ENCODE measurements around the gene METTL27.
A peak's percentile ranks its signal among the peaks of the same experiment; 100 is the strongest.
"Not testable (repeated sequence)": the region's sequence is repeated elsewhere in the genome, so short reads cannot be mapped to it uniquely, and the experiment has no call there.

Gene METTL27, protein sequence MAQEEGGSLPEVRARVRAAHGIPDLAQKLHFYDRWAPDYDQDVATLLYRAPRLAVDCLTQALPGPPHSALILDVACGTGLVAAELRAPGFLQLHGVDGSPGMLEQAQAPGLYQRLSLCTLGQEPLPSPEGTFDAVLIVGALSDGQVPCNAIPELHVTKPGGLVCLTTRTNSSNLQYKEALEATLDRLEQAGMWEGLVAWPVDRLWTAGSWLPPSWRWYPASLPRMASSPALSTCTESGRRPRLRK

DNA sequence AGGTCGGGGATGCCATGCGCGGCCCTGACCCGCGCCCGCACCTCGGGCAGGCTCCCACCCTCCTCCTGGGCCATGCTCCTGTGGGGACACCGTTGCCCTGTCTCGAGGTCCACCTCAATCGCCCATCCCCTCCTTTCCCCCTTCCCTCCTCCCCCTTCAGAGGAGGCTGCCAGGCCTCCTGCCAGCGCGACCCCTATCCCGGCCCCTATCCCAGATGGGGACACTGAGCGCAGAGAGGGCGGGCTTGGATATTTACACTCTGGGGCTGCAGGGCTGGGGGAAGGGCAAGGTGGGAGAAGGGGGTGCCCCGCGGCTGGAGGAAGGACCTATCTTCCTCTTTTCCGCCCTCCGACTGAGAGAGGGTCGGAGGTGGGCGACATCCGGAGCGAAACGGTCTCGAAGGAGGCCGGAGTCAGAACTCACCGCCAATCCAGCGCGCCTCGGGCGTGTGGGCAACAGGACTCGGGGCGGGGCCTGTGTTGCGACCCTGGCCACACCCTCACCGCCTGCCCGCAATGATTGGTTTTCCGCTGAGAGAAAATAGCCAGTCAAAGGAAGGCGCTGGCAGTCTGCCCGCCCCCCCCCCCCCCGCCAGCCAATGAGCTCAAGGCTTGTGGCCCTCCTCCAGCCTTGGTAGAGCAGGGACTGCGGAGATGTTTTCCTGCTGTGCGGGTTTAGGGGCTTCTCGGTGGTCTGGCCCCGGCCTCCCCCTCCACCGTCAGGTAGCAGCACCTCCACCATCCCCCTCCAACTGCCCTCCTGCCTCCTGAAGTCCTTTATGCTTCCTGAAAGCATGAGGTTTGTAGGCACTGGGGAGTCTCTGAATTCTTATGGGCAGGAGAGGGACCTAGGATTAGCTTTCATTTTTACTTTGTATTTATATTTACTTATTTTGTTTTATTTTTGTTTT lies at the start of gene METTL27:
TSS of gene METTL27 (minus strand) at position 450 of the 910 bp plus-strand sequence. CDS start at position 74, 376 bp downstream.
- peak; percentile 84 to 90 for DNase-seq (ENCODE audit: low read depth in 2 of 2)

DNA sequence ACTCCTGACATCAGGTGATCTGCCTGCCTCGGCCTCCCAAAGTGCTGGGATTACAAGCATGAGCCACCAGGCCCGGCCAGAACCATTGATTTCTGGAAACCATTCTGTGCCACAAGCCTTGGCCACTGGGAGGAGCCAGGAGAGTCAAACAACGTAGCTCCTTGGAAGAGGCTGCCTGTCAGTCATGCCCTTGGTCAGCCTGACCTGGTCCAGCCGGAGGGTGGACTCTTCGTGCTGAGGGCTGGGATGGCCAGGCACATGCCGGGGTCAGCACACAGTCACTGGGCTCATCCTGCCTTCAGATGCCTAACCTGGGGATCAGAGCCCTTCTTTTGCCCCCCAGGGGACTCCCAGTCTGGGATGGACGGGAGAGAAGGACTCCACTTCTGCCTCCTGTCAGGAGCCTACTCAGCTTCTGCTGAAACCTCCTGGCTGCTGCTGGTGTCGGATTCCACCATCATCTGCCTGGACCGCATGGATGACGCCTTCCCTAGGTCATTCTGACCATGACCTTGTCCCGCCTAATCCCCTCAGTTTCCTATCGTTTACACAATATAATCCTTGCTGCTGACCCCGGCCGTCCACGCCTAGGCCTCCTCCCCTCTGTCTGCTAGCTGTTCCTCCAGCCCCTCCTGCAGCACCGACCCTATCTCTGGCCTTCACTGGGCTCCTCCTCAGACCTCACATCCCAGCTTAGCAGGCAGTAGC lies 49.0 kb upstream of the METTL27 start:
- no peak for DNase-seq (ENCODE audit: low read depth in 2 of 2)

DNA sequence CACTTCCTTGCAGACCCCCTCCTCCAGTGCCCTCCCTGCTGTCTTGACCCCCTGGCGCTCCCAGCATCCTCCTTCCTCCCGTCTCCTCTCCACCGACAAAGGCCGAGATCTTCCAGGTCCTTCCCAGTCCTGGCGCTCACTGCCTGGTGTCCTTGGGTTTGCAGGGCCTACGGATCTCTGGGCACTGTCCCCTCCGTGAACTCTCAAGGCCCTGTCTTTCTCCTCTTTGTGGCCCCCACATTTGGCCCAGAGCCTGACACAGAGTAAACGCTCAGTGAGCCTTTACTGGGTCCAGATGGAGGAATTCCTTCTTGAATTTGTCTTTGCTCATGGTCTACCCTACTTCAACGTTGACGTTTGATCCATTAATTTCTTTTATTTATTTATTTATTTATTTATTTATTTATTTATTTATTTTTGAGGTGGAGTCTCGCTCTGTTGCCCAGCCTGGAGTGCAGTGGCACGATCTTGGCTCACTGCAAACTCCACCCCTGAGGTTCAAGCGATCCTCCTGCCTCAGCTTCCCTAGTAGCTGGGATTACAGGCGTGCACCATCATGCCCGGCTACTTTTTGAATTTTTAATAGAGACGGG lies 48.3 kb upstream of the METTL27 start:
- DNase-seq (ENCODE audit: low read depth in 2 of 2), result no peak

DNA sequence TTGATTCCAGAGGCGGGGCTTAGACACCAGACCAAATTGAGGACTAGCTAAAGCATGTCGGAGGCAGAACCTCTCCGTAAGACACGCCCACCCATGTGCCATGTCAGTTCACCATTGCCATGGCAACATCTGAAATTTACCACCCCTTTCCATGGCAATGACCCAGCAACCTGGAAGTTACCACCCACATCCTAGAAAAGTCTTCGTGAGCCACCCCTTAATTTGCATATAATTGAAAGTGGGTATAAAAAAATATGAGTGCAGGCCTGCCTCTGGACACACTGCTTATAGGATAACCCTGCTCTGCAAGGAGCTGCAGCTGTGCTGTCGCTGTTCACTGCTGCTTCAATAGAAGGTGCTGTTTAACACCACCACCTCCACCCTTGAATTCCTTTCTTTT lies 46.6 kb upstream of the METTL27 start:
- DNase-seq (ENCODE audit: low read depth in 2 of 2), result no peak

DNA sequence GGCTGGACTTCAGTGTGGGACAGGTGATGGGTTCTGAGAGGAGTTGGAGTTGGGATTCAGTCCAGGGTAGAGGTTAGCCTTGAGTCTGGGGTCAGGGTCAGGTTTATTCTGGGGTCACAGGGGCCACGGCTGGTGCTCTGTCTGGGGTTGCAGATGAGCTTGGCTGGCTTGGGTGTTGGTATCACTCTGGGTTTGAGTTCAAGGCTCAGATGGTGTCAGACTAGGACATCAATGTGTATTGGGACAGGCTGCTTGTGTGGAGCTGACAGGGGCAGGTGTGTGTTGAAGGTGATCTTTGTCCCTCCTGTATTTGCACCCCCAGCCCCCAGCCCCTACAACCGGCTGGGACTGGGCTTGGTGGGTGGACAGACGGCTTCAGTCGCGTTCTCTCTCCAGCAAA lies 45.4 kb upstream of the METTL27 start:
- DNase-seq (ENCODE audit: low read depth in 2 of 2), result no peak

DNA sequence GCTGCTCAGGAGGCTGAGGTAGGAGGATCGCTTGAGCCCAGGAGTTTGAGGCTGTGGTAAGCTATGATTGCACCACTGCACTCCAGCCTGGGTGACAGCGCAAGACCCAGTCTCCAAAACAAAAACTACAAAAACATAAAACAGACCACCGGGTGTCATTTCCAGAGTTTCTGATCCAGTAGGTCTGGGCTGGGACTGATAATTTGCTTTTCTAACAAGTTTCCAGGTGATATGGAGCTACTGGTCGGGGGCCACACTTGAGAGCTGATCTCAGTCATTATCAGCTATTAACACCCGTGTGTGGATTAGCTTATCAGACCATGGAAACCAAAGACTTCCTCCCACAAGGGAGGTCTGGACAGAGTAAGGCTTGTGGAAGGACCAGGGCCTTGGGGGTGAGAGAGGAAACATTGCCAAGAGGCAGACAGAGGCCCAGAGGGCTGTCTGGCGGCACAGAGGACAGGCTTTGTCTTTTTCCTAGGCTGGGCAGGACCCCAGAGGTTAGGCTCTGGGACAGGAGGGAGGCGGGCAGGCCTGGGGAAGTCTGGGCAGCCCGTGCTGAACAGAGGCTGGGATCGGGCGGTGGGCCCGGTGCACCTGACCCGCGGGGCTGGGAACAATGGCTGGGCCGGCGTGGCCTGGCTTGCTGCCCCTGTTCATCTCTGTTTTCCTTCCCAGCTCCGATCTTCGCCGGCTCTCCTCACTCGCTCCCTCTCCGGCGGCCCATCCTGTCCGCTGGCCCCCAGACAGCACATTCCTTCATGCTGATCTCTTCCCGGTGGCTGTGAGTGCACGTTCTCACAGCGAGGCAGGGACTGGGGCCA lies 43.9 kb upstream of the METTL27 start:
- no peak for DNase-seq (ENCODE audit: low read depth in 2 of 2)

DNA sequence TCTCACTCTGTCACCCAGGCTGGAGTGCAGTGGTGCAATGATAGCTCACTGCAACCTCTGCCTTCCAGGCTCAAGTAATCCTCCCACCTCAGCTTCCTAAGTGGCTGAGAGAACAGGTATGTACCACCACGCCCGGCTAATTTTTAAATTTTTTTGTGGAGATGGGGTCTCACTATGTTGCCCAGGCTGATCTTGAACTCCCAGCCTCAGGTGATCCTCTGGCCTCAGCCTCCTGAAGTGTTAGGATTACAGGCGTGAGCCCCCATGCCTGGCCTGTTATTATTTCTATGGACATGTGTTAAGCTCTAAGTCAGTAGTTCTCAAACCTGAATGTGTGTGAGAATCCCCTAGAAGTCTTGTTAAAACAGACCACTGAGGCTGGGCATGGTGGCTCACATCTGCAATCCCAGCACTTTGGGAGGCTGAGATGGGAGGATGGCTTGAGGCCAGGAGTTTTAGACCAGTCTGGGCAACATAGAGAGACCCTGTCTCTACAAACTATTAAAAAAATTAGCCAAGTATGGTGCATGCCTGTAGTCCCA lies 43.2 kb upstream of the METTL27 start:
- no peak for DNase-seq (ENCODE audit: low read depth in 2 of 2)

DNA sequence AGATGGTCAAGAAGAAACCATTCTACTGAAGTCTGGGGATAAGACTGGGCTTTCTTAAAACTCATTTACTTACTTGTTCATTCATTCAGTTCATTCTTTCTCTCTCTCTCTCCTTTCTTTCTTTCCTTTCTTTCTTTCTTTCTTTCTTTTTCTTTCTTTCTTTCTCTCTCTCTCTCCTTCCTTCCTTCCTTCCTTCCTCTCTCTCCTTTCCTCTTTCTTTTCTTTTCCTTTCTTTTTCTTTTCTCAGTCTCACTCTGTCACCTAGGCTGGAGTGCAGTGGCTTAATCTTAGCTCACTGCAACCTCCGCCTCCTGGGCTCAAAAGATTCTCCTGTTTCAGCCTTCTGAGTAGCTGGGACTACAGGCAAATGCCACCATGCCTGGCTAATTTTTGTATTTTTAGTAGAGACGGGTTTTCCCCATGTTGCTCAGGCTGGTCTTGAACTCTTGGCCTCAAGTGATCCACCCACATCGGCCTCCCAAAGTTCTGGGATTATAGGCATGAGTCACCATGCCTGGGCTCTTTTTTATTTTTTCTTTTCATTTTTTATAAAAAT lies 42.6 kb upstream of the METTL27 start:
- DNase-seq (ENCODE audit: low read depth in 2 of 2), result not testable (repeated sequence)

DNA sequence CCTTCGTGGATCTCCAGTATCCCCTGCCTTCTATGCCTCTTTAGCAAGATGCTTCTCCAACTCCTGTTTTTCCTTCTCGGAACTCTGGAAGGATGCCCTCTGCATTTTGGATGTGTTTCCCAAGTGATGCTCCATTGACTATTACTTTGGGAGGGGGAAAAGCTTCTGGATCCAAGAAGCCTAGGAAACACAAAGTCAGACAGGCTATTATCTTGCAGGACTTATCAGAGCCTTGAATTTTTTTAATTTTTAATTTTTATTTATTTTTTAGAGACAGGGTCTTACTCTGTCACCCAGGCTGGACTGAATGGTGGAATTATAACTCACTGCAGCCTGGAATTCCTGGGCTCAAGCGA lies 39.7 kb upstream of the METTL27 start:
- DNase-seq (ENCODE audit: low read depth in 2 of 2), result no peak

DNA sequence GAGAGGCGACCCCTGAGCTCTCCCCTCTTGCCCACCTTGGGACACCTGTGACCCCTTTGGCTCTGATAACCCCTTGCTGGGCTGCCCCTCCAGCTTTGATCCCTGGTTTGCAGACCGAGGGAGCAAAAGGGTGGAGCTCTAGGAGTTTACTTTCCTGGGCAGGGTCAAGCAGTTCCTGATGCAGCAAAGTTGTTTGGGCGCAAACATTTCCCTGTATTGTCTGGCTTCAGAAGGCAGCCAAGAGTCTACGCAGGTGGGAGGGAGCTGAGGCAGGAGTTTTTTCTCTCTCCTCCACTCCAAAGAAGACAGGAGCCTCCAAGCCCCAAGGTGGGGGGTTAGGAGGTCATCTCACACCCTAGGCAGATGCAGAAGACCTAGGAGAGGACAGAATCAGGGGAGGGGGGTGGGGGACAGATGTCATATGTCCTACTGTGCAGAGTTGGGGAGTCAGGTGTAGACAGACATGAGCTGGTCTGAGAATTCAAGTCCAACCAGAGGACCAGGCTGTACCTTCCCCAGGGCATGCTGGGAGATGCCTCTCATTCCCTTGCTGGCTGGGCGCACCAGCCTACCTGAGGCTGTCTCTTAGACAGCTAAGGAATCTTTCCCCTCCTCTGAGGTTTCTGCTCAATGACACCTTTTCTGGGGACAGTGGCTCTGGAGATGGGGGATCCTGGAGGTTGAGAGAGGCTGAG lies 39.2 kb upstream of the METTL27 start:
- DNase-seq (ENCODE audit: low read depth in 2 of 2), result no peak

DNA sequence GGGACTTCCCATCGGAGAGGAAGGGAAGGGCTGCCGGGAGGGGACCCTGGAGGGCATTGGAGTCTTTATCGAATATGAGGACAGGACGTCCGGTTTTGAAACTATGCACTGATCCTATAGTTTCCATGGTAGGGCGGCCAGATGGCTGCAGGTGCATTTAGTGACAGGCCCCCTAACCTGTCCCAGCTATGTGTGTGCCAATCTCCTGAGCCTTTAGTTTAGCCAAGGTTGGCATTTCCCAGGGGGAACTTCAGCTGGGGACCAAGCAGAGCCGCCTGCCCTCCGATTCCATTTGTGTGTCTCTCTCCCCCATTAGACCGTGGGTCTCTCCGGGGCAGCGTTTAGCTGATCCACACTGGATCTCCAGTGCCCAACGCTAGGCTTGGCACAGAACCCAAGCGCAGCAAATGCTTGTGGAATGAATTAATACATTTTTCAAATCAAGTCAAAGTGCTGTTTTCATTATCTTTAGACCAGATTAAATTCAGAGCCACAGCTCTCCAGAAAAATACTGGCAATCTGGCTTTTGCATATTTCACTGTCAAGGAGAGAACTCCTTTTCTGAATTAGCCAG lies 38.5 kb upstream of the METTL27 start:
- no peak for DNase-seq (ENCODE audit: low read depth in 2 of 2)

DNA sequence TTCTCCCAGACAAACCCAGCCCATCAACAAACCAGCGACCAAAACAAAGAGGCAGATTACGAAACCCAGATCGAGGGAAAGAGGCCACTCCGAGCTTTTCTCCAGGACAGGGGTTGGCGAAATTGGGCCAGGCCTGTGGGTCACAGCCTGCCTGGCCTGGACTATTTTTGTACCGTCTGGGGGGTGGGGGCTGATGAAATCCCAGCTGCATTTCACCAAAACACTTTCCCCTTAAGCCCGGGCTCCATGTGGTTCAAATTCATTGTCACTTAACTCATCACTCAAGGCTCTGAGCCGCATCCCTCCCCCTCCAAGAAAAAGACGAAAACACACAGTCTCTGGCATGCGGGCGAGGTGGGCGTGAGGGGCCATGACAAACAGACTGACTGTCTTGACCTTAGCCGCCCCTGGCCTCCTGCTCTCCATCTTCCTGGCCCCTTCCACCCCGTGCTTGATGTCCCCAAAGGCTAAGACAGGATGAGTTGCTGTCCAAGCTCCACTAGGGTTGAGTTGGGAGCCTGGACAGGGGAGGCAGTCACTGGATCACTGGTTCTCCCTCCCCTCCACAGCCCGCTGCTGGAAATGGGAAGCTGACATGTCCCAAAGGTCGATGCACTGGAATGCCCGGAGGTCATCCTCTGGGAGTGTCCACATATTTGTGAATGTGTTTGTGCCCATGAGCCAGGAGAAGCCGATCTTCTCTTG lies 37.8 kb upstream of the METTL27 start:
- DNase-seq (ENCODE audit: low read depth in 2 of 2), result no peak

DNA sequence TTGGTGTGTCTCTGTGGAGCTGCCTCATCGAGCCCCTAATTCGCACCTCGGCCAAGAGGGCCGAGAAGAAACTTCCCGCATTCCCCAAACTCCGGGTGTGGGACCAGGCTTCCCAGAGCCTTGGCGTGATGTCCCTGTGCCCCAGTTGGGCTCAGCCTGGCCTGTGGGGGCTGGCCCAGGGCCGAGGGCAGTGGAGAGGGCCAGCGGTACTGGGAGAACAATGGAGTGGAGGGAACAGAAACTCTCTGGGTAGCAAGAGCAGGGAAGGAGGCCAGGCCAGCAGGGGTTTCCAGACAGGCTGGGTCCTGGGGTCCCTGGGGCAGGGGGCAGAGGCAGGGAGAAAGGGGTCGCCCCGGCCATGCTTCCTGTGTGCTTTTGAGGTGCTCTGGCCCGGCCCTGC lies 34.7 kb upstream of the METTL27 start:
- DNase-seq (ENCODE audit: low read depth in 2 of 2), result no peak

DNA sequence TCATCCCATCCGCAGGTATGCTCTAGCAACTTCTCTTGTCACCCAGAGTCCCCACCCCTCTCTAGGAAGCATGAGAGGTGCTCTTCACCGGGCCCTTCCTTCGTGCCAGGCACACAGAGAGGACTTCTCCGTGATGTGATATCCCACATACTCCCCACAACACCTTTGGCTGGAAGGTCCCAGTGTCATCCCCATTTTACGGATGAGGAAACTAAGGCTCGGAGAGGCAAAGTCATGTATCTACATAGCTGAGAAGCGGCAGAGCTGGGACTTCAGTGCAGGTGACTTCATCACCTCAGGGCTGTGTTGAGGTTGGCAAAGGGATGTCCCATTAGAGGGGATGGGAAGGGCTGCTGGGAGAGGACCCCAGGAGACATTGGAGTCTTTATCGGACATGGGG lies 34.0 kb upstream of the METTL27 start:
- no peak for DNase-seq (ENCODE audit: low read depth in 2 of 2)

DNA sequence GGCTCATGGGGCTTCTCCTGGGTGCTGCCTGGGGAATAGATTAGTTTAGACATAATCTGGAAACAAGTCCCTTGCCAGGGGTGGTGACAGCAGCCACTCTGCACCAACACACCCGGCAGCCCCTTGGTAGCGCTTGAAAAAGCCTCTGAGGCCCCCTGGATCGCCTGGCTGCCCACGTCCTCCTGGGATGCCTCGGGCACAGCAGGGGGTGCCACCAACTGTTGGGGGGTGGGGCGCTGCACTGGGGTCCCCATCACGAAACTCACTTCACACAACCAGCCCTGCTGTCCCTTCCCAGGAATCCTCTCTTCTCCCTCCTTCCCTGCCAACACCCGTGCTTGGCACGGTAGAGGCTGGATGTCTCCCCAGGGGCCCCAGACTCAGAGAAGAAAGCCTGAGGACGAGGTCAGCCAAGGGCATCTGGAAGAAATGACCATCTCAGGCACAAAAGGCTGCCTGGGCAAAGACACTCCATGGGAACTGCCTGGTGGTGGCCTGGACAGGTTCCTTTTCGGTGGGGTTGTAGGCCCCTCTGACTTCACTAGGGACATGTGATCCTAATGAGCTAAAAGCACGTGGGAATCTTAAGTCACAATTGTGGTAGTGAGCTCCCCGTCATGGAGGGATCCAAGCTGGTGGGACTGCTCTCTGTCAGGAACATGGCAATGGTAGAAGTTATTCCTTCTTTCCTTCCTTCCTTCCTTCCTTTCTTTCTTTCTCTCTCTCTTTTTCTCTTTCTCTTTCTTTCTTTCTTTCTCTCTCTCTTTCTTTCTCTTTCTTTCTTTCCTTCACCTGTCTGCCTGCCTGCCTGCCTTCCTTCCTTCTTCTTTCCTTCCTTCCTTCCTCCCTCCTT lies 30.0 kb upstream of the METTL27 start:
- no peak for DNase-seq (ENCODE audit: low read depth in 2 of 2)

DNA sequence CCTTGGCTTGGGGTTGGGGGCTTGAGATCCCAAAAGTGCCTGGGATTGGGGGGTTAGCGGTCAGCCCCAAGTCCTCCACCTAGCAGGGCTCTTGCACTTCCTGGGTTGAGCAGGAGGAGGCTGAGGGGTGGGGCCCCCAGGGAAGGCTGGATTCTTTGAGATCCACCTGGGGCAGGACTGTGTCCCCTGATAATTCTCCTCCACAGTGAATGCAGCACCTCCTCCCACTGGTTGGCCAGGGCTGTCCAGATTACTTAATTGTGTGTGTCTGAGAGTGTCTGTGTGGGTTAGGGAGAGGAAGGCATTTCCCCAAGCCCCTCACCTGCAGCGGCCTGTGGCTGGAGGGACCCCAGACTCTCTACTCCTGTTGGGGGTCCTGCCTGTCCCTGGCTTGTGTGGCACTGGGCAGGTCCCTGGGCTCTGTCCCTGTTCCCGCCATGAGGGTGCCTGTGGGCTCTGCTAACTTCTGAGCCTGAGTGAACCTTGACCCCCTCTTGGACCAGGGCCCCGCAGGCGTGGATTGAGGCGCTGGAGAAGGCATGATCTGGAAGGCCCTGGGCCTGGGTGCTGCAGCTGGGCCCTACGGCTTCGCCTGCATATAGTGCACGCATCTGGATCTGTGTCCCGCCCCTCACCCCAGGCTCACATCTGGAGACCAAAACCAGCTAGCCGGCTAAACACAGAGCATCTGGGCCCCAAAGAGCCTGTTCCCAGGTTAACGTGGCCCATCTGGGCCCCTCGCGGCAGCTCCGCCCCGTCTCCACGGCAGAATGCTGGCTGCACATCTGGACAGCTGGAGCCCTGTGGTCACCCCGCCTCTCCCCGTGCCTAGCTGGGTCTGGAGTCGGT lies 29.1 kb upstream of the METTL27 start:
- DNase-seq (ENCODE audit: low read depth in 2 of 2), result no peak

DNA sequence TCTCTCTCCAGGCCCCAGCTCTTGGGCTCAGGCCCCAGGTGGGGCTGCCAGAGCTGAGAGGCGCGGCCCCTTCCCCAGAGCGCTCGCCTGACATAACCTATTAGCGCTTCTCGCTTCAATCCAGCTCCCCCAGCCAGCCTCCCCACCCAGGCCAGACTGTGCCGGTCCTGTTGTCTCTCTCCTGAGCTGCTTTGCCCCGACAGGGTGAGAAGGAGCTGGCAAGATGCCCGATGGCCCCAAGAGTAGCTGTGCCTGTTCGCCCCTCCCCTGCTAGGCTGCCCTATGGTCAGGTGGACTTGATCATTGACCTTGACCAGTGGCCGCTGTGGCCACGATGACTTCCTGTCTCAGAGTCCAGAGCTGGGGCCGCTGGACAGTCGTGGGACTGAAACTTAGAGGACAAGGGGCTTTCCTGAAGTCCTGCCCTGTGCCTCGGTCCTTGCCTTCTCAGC lies 27.8 kb upstream of the METTL27 start:
- DNase-seq (ENCODE audit: low read depth in 2 of 2), result no peak

Measured in stimulated activated CD4-positive, alpha-beta T cell treated with anti-CD3 and anti-CD28 coated beads, Interleukin-15, amount 100 ng/mL, for 48 hours (primary cell).